K562 (cell line): Measurements from ENCODE around the gene PCDH11Y. TPM values are rescaled to one million over a fixed set of nuclear protein-coding genes. Genes with fewer than 3 reads are reported as not detected.
"Not testable (repeated sequence)": the region's sequence is repeated elsewhere in the genome, so short reads cannot be mapped to it uniquely, and the experiment has no call there.

Source experiments
- ATAC-seq: fragments of 200-7000 bp; cut with Tn5 transposase; 3 replicates; pipeline ENCODE4 v1.9.1; 2020; ENCODE audit warnings: moderate library complexity
- BruUV-seq: library from RNA; stranded (reverse); fragments of 400-500 nt; replicated peaks from 2 replicates; lab custom pipeline; 2021; lab: Mats Ljungman, UMichigan
- CTCF ChIA-PET: fragments of 300-600 bp; formaldehyde crosslinking; extraction: SDS; loops from one replicate; lab custom pipeline; 2021; ENCODE audit warnings: low intra/inter-chr PET ratio; lab: Yijun Ruan, JAX
- POLR2A ChIA-PET: fragments of 300-600, 350-650 bp; sonication (Branson Sonifier 250); formaldehyde crosslinking; extraction: SDS; loops from one replicate; lab custom pipeline; 2021; ENCODE audit warnings: antibody characterized with exemption, inconsistent platforms; lab: Yijun Ruan, JAX
- DNase-seq, 4 experiments: peaks; one replicate each; pipeline versions ENCODE4 v3.0.0 to v3.0.0-alpha.2; 2011 to 2018; ENCODE audit warnings: low spot score in 3 of 4, mixed read lengths in 3 of 4; ENCODE audit errors: extremely low read depth in 1 of 4
- FAIRE-seq: peaks from 2 replicates; lab custom pipeline; 2011; peaks lifted over from hg19 to GRCh38; lab: Jason Lieb, UNC
- H2AFZ ChIP-seq: 2 replicates; pipeline ENCODE4 v1.6.0; 2011; ENCODE audit warnings: low read depth, low read length, control low read depth, inconsistent platforms
- H3K27ac ChIP-seq: fragments of 200-600 bp; 3 replicates; pipeline ENCODE4 v1.8.0; 2011; ENCODE audit warnings: low read depth, mild to moderate bottlenecking, control low read depth, inconsistent platforms, low read length, moderate library complexity, mixed read lengths; ENCODE audit errors: extremely low read depth
- H3K27me3 ChIP-seq, 2 experiments: fragments of 300-600 bp in 1 of 2; 2 replicates in 1 of 2; 3 replicates in 1 of 2; pipeline versions ENCODE4 v1.6.0 to v1.8.0; 2011; ENCODE audit warnings: inconsistent platforms in 2 of 2, low read length in 2 of 2, mild to moderate bottlenecking in 1 of 2, mixed read lengths in 1 of 2, moderate library complexity in 1 of 2; ENCODE audit not compliant: control insufficient read depth in 2 of 2, insufficient read depth in 2 of 2
- H3K36me3 ChIP-seq: fragments of 300-600 bp; 3 replicates; pipeline ENCODE4 v1.8.0; 2011; ENCODE audit warnings: mild to moderate bottlenecking, low read length, inconsistent platforms; ENCODE audit not compliant: control insufficient read depth, insufficient read depth
- H3K4me1 ChIP-seq, 2 experiments: fragments of 200-600 bp in 1 of 2; replicated peaks in 1 of 2; 2 replicates in 1 of 2; 3 replicates in 1 of 2; pipeline versions ENCODE4 v1.5.1 to v1.8.0; 2011; ENCODE audit warnings: inconsistent platforms in 2 of 2, low read length in 2 of 2, mild to moderate bottlenecking in 1 of 2, mixed read lengths in 1 of 2, moderate library complexity in 1 of 2; ENCODE audit not compliant: control insufficient read depth in 2 of 2, insufficient read depth in 2 of 2
- H3K4me2 ChIP-seq: 2 replicates; pipeline ENCODE4 v1.6.1; 2011; ENCODE audit warnings: low read length, control low read depth, inconsistent platforms, mixed read lengths; ENCODE audit not compliant: insufficient read depth
- H3K4me3 ChIP-seq: fragments of 200-600 bp; sonication (generic), shearing (Covaris generic); 2 replicates; pipeline ENCODE4 v1.5.1; 2016; ENCODE audit warnings: control low read depth, inconsistent platforms
- H3K79me2 ChIP-seq: fragments of 200-600 bp; 3 replicates; pipeline ENCODE4 v1.8.0; 2011; ENCODE audit warnings: low read length, inconsistent platforms; ENCODE audit not compliant: control insufficient read depth, insufficient read depth
- H3K9ac ChIP-seq, 2 experiments: 2 replicates each; pipeline versions ENCODE4 v1.6.0 to v1.6.1; 2011; ENCODE audit warnings: low read depth in 2 of 2, low read length in 2 of 2, control low read depth in 1 of 2, inconsistent platforms in 1 of 2, mild to moderate bottlenecking in 1 of 2, mixed read lengths in 1 of 2; ENCODE audit not compliant: insufficient read depth in 1 of 2
- H3K9me1 ChIP-seq: one replicate; pipeline ENCODE4 v1.6.0; 2011; ENCODE audit warnings: inconsistent platforms, mild to moderate bottlenecking, low read length, moderate library complexity; ENCODE audit not compliant: control insufficient read depth, insufficient read depth
- H3K9me3 ChIP-seq: replicated peaks from 2 replicates; pipeline ENCODE4 v1.5.1; 2011; ENCODE audit warnings: low read depth, low read length, inconsistent platforms; ENCODE audit not compliant: control insufficient read depth, insufficient read depth
- H4K20me1 ChIP-seq: replicated peaks from 2 replicates; pipeline ENCODE4 v1.6.1; 2011; ENCODE audit warnings: low read length, inconsistent platforms, mixed read lengths; ENCODE audit not compliant: control insufficient read depth, insufficient read depth
- WGBS: fragments of 100-300 bp; shearing (Covaris generic); methylation state at CpG from one replicate; pipeline ENCODE4 v1.1.6; 2016; ENCODE audit warnings: low coverage, mixed read lengths; ENCODE audit not compliant: insufficient coverage; ENCODE audit errors: missing lambda C conversion rate; 5-methylcytosine and 5-hydroxymethylcytosine counted together
- in situ Hi-C: fragments of 300-500 bp; cut with MboI; formaldehyde crosslinking; loops from 4 replicates; pipeline ENCODE4 v1.15.0; 2018; ENCODE audit warnings: inconsistent platforms, mixed read lengths
- intact Hi-C: fragments of 100-400 bp; cut with micrococcal nuclease; formaldehyde crosslinking; loops from 2 replicates; pipeline ENCODE4 v1.14.2; 2022
- polyA plus RNA-seq, 8 experiments: library from polyadenylated mRNA; depleted of rRNA in 4 of 8; stranded (reverse) in 5 of 8; unstranded in 3 of 8; fragments of >200 nt; fragmentation: Nextera tagmentation in 2 of 8; fragmentation: Illumina TruSeq in 1 of 8; extraction: Ambion mirVana in 2 of 8; extraction: Trizol in 1 of 8; gene quantifications; 2 replicates each; pipeline versions ENCODE4 v1.2.1 to v1.2.3, GENCODE V29; 2011 to 2014; ENCODE audit warnings: inconsistent platforms in 1 of 8, missing spikeins in 1 of 8
- total RNA-seq, 7 experiments: library from RNA; depleted of rRNA in 6 of 7; stranded (reverse); fragments of >200 nt in 6 of 7; fragmentation: Illumina TruSeq in 2 of 7; extraction: Trizol in 2 of 7; gene quantifications; 2 replicates each; pipeline versions ENCODE4 v1.2.1 to v1.2.3, GENCODE V29; 2011 to 2021; ENCODE audit warnings: low replicate concordance in 1 of 7

Gene PCDH11Y
- total and polyA plus RNA-seq, 9 of the 15 experiments (the other 6 are each of a cell fraction or from before 2014, with no cell fraction given) = not detected

- intact Hi-C loops, H3K4me2 ChIP-seq, H3K9ac ChIP-seq, H4K20me1 ChIP-seq, H2AFZ ChIP-seq, H3K79me2 ChIP-seq, H3K27me3 ChIP-seq, POLR2A ChIA-PET, CTCF ChIA-PET, H3K9me1 ChIP-seq, H3K9me3 ChIP-seq, H3K36me3 ChIP-seq, ATAC-seq, in situ Hi-C loops, FAIRE-seq, DNase-seq, H3K27ac ChIP-seq, H3K4me1 ChIP-seq, H3K4me3 ChIP-seq, BruUV-seq: not testable (repeated sequence)
Measured at GRCh38 chrY:5038972-5039523, 39.0 kb downstream of the PCDH11Y start.

- H4K20me1 ChIP-seq, in situ Hi-C loops, CTCF ChIA-PET, H3K79me2 ChIP-seq, H3K9me3 ChIP-seq, POLR2A ChIA-PET, H3K4me3 ChIP-seq, H3K27me3 ChIP-seq, BruUV-seq, FAIRE-seq, H3K9ac ChIP-seq, H3K4me2 ChIP-seq, H3K4me1 ChIP-seq, H3K36me3 ChIP-seq, H2AFZ ChIP-seq, DNase-seq, H3K27ac ChIP-seq, ATAC-seq, H3K9me1 ChIP-seq, intact Hi-C loops: not testable (repeated sequence)
- WGBS = no CpG with 5 or more reads among the region's 3 CpGs
Measured at GRCh38 chrY:5083017-5083416, 82.9 kb downstream of the PCDH11Y start.

- intact Hi-C loops, CTCF ChIA-PET: not testable (repeated sequence)
Measured at GRCh38 chrY:5182998-5183397, 182.9 kb downstream of the PCDH11Y start.

GRCh38 chrY:5215116-5215515 lies 215.0 kb downstream of the PCDH11Y start:
- H3K36me3 ChIP-seq, H3K9ac ChIP-seq, CTCF ChIA-PET, BruUV-seq, H3K9me3 ChIP-seq, ATAC-seq, H3K79me2 ChIP-seq, H3K4me3 ChIP-seq, intact Hi-C loops, in situ Hi-C loops, H3K4me2 ChIP-seq, POLR2A ChIA-PET, H3K27ac ChIP-seq, H3K9me1 ChIP-seq, FAIRE-seq, DNase-seq, H2AFZ ChIP-seq, H3K27me3 ChIP-seq, H3K4me1 ChIP-seq, H4K20me1 ChIP-seq: not testable (repeated sequence)
- WGBS = no CpG with 5 or more reads among the region's 2 CpGs

More at GRCh38 chrY:5182998-5183397, 182.9 kb downstream of the PCDH11Y start:
- BruUV-seq, H3K79me2 ChIP-seq, DNase-seq, H3K9me3 ChIP-seq, H3K9me1 ChIP-seq, H3K4me3 ChIP-seq, H2AFZ ChIP-seq, FAIRE-seq, H3K9ac ChIP-seq, H3K27ac ChIP-seq, in situ Hi-C loops, ATAC-seq, H4K20me1 ChIP-seq, H3K4me1 ChIP-seq, H3K36me3 ChIP-seq, H3K4me2 ChIP-seq, H3K27me3 ChIP-seq, POLR2A ChIA-PET: not testable (repeated sequence)
- no CpG with 5 or more reads among the region's 2 CpGs for WGBS
